Measurements from ENCODE around the gene LRRC4B.
"Not testable (repeated sequence)": the region's sequence is repeated elsewhere in the genome, so short reads cannot be mapped to it uniquely, and the experiment has no call there.

The LRRC4B gene

DNA sequence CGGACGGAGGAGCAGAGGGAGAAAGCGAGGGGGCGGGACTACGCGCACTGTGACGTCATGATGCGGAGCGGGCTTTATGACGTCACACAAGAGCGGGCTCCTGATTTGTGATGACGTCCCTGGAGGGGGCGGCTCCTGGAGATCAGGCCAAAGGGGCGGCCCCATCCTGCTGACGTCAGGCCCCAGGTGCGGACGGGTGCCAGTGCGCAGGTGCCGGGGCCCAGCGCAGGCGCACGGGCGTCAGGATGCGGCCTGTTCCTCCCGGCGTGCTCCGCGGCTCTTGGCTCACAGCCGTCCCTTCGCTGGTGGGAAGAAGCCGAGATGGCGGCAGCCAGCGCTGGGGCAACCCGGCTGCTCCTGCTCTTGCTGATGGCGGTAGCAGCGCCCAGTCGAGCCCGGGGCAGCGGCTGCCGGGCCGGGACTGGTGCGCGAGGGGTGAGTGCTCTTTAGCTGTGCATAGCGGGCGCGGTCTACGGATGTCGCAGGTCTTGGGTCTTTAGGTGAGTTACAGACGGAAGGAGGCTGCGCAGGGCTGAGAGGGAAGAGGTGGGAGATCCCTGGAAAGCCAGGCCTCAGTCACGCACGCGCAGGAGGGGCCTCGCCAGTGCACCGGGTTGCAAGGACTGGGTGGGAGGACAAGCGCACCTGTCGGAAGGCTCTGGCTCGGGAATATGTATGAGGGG lies 91.9 kb downstream of the LRRC4B start, which contains the start of the genes EMC10 and GARIN5A:
TSS of gene EMC10 (plus strand) at position 284 of the 683 bp plus-strand sequence. CDS start at position 322, 38 bp downstream.
TSS of gene GARIN5A (minus strand) at position 625 of the 683 bp plus-strand sequence. CDS start at position 165, 460 bp downstream.
- peak; percentile 100 for DNase-seq (ENCODE audit: low spot score)
- ChIA-PET CTCF (no interaction called here), POLR2A (ENCODE audit: low non-redundant PET) (no interaction called here)
- peak within 1 kb of the TSS; percentile 79 for H3K27ac ChIP-seq
- TF ChIP-seq, protein P1, sequence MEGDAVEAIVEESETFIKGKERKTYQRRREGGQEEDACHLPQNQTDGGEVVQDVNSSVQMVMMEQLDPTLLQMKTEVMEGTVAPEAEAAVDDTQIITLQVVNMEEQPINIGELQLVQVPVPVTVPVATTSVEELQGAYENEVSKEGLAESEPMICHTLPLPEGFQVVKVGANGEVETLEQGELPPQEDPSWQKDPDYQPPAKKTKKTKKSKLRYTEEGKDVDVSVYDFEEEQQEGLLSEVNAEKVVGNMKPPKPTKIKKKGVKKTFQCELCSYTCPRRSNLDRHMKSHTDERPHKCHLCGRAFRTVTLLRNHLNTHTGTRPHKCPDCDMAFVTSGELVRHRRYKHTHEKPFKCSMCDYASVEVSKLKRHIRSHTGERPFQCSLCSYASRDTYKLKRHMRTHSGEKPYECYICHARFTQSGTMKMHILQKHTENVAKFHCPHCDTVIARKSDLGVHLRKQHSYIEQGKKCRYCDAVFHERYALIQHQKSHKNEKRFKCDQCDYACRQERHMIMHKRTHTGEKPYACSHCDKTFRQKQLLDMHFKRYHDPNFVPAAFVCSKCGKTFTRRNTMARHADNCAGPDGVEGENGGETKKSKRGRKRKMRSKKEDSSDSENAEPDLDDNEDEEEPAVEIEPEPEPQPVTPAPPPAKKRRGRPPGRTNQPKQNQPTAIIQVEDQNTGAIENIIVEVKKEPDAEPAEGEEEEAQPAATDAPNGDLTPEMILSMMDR (conservative IDR thresholded peaks at IDR 0.05; ENCODE audit: low read depth): no peak

DNA sequence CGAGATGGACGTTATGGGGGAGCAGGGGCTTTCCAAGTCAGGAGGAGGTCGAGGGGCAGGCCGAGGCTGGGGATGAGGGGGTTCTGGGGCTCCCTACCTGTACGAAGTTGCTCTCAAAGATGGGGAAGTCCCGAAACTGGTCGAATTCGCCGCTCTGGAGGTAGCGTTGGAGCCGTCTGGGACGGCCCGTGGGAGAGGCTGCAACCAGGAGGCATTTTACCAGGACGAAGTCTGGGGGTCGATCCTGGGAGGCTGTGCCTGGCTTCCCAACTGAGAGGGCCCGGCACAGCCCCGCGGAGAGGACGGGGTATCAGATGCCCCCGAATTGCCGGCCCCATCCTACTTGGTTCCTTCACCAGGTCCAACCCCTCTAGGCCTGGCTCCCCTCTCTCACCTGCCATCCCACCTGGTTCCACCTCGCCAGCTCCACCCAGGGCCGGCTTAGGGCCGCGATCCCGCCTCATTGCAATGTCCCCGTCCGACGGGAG lies 92.5 kb downstream of the LRRC4B start:
- H3K27ac ChIP-seq: peak overlapping the region; percentile 79
- CTCF ChIA-PET: no interaction called here
- TF ChIP-seq, protein P1 (conservative IDR thresholded peaks at IDR 0.05; ENCODE audit: low read depth): no peak
- DNase-seq (ENCODE audit: low spot score): no peak
- POLR2A ChIA-PET (ENCODE audit: low non-redundant PET): no interaction called here

DNA sequence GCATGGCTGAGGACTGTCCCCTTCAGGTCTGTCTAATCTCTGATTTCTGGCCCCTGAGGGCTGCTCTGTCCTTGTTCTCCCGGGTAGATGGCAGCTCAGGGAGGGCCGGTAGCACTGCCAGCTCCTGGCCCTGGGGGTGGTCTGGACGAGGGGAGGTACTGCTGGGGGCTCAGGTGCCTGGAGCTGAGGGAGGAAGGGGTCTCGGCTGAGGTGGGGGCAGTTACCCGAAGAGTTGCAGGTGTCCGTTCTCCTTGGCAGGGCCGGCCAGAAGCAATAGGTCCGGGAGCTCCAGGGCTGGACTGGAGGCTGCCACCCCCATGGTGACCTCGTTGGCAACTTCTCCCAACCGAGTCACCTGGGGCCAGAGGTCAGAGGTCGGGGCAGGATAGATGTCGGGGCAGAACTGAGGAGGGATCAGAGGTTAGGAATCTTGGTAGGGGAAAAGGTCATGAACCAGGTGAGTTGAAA lies 93.1 kb downstream of the LRRC4B start:
- DNase-seq (ENCODE audit: low spot score): no peak
- TF ChIP-seq, protein P1 (conservative IDR thresholded peaks at IDR 0.05; ENCODE audit: low read depth): no peak
- CTCF ChIA-PET: no interaction called here
- H3K27ac ChIP-seq: no peak overlapping the region
- POLR2A ChIA-PET (ENCODE audit: low non-redundant PET): no interaction called here

DNA sequence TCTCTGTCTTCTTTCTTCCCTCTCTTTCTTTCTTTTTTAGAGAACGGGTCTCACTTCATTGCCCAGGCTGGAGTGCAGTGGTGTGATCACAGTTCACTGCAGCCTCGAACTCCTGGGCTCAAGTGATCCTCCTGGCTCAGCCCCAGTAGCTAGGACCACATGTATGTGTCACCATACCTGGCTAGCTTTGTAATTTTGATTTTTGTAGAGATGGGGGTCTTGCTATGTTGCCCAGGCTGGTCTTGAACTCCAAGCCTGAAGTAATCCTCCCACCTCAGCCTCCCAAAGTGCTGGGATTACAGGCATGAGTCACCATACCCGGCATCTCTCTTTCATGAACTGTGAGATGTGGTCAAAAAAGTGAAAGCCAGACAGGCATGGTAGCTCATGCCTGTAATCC lies 94.9 kb downstream of the LRRC4B start:
- DNase-seq (ENCODE audit: low spot score); POLR2A ChIA-PET (ENCODE audit: low non-redundant PET): not testable (repeated sequence)
- 0 out of 2 replicates have a peak overlapping the region, but pooled peaks have one; percentile 10 for H3K27ac ChIP-seq
- CTCF ChIA-PET: interaction anchor here (0.7 kb wide), 2 partner anchors 326 to 1322 kb away, joined by 3 to 9 read pairs; partner anchors contain the start of gene FPR3

DNA sequence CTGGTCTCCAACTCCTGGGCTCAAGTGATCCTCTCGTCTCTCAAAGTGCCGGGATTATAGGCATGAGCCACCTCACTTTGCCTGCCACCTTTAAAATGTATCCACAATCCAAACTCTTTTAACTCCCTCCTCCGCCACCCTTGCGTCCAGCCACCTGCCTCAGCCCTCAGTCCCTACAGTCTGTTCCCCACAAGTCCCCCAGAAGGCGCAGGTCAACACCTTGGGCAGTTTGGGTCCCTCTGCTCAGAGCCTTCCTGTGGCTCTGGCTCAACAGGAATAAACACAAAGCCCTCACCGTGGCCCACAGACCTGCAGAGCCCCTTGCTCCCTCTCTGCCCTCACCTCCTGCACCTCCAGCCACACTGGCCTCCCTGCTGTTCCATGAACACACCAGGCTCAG lies 99.4 kb downstream of the LRRC4B start:
- DNase-seq (ENCODE audit: low spot score): no peak
- ChIA-PET CTCF (no interaction called here), POLR2A (ENCODE audit: low non-redundant PET) (no interaction called here)
- TF ChIP-seq, protein P1 (conservative IDR thresholded peaks at IDR 0.05; ENCODE audit: low read depth): no peak
- H3K27ac ChIP-seq: no peak overlapping the region

DNA sequence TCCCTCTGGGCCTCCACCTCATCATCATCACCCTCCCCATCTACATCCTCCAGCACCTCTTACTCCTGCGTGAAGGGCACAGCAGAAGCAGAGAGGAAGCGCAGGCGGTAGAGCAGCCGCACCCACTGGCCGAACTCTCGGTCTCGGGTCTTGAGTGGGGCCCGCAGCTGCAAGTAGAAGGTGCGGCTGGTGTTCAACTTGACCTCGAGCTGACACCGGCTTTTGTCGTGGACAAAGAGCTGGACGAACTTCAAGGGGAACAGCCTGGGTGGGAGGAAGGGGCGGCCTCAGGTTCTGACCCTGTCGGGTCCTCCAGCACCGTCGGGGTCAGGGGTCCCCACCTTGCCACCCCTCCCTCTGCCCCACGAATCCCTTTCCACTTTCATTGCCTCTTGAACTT lies 100.7 kb downstream of the LRRC4B start:
- TF ChIP-seq, protein P1 (conservative IDR thresholded peaks at IDR 0.05; ENCODE audit: low read depth): no peak
- ChIA-PET POLR2A (ENCODE audit: low non-redundant PET) (no interaction called here), CTCF (no interaction called here)
- H3K27ac ChIP-seq: no peak overlapping the region
- DNase-seq (ENCODE audit: low spot score): no peak

All from RWPE1 (cell line).